Hepatocyte (in vitro differentiated cells): Measurements from ENCODE around the gene OR1J1. TPM values are rescaled to one million over a fixed set of nuclear protein-coding genes. Genes with fewer than 3 reads are reported as not detected.
A peak's percentile ranks its signal among the peaks of the same experiment; 100 is the strongest.

Experiments used
- DNase-seq: peaks from one replicate; pipeline ENCODE4 v3.0.0-alpha.2; 2016; ENCODE audit warnings: low spot score
- H2AFZ ChIP-seq: fragments of 200-600 bp; sonication (generic); 2 replicates; pipeline ENCODE4 v1.6.0; 2016; ENCODE audit warnings: antibody characterized with exemption, mild to moderate bottlenecking
- H3K27ac ChIP-seq: fragments of 200-600 bp; sonication (generic); 2 replicates; pipeline ENCODE4 v1.5.1; 2016; ENCODE audit warnings: mild to moderate bottlenecking
- H3K27me3 ChIP-seq: fragments of 200-600 bp; sonication (generic); 2 replicates; pipeline ENCODE4 v1.6.1; 2016
- H3K36me3 ChIP-seq: fragments of 200-600 bp; sonication (generic); replicated peaks from 2 replicates; pipeline ENCODE4 v1.5.1; 2016; ENCODE audit warnings: low read depth; ENCODE audit not compliant: insufficient read depth
- H3K4me1 ChIP-seq: fragments of 200-600 bp; sonication (generic); 2 replicates; pipeline ENCODE4 v1.5.1; 2016; ENCODE audit warnings: mild to moderate bottlenecking, moderate library complexity; ENCODE audit not compliant: insufficient read depth
- H3K4me2 ChIP-seq: fragments of 200-600 bp; sonication (generic); 2 replicates; pipeline ENCODE4 v1.6.0; 2016
- H3K4me3 ChIP-seq: fragments of 200-600 bp; sonication (generic); 2 replicates; pipeline ENCODE4 v1.5.1; 2016; ENCODE audit warnings: mild to moderate bottlenecking
- H3K79me2 ChIP-seq: fragments of 200-600 bp; sonication (generic); 2 replicates; pipeline ENCODE4 v1.6.0; 2017; ENCODE audit warnings: mild to moderate bottlenecking
- H3K9me2 ChIP-seq: fragments of 200-600 bp; sonication (generic); replicated peaks from 2 replicates; pipeline ENCODE4 v1.6.0; 2017; ENCODE audit warnings: mild to moderate bottlenecking; ENCODE audit not compliant: insufficient read depth
- H3K9me3 ChIP-seq: fragments of 200-600 bp; sonication (generic); 2 replicates; pipeline ENCODE4 v1.5.1; 2016; ENCODE audit warnings: low read depth, mild to moderate bottlenecking
- H4K20me1 ChIP-seq: fragments of 200-600 bp; sonication (generic); 2 replicates; pipeline ENCODE4 v1.6.0; 2016; ENCODE audit warnings: mild to moderate bottlenecking; ENCODE audit not compliant: insufficient read depth, poor library complexity, severe bottlenecking
- EZH2 ChIP-seq: fragments of 200-600 bp; sonication (generic); IDR thresholded peaks from 2 replicates; pipeline ENCODE4 v1.6.1; 2016; ENCODE audit warnings: antibody characterized with exemption, mild to moderate bottlenecking, borderline replicate concordance
- EZH2phosphoT487 ChIP-seq: fragments of 200-600 bp; sonication (generic); IDR thresholded peaks from one replicate; pipeline ENCODE4 v1.6.1; 2018; ENCODE audit warnings: antibody characterized with exemption, mild to moderate bottlenecking, low read depth, moderate library complexity; ENCODE audit not compliant: unreplicated experiment, severe bottlenecking
- WGBS: methylation state at CpG from one replicate; pipeline ENCODE4 v1.1.6; 2016; ENCODE audit warnings: low lambda C conversion rate; ENCODE audit errors: missing lambda C conversion rate; 5-methylcytosine and 5-hydroxymethylcytosine counted together
- polyA plus RNA-seq: library from polyadenylated mRNA; unstranded; fragments of >200 nt; fragmentation: Nextera tagmentation; extraction: Ambion mirVana; gene quantifications from 2 replicates; pipeline ENCODE4 v1.2.1, GENCODE V29; 2016
- total RNA-seq: library from RNA; depleted of rRNA; stranded (reverse); fragments of >200 nt; gene quantifications from 2 replicates; pipeline ENCODE4 v1.2.3, GENCODE V29; 2014
- TF ChIP-seq, protein P1 (sequence below): fragments of 200-600 bp; sonication (generic); IDR thresholded peaks from 2 replicates; pipeline ENCODE4 v1.5.1; 2016; ENCODE audit warnings: antibody characterized with exemption, mild to moderate bottlenecking; ENCODE audit not compliant: poor library complexity

OR1J1 gene
- total and polyA plus RNA-seq, 2 experiments from 2014 or later, result not detected

DNA sequence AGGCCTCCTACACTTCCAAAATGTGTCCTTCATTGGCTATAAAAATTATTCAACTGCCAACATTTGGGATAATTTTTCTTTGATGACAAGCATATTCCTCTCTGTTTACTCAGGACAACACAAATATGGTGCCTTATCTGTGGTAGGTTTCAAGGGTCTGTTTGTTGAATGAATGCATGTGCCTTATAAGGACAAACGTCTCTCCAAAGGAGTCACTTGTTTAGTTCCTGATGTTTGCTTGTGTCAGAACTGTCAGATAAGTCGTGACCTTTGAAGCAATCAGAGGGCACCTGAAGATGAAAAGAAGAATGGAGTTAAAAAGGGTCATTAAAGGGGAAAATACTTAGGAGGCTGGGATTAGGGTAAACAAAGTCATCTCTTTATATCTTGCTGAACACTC, 29.2 kb upstream of the OR1J1 start:
- H3K36me3 ChIP-seq, result no peaks in the 10 kb centered on the region
- WGBS, result 41% methylated on average over 2 of the region's 2 CpGs

DNA sequence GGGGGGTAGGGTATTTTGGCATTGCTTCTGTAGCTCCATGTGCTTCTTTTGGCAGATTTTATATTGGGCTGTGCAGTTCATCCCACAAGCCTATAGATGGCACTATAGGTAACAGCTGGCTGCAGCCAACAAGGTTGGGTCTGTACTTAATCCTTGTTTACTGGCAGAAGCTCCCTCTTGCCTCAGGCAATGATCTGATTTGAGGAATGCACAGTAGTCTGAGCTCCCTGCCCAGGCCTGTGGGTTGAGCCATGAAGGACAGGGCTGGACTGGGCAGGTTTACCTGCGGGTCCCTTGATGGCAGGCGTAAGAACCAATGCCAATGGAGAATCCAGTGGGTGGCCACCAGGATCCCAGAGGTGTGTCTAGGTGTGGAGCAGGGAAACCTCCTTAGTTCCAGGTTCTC, 21.2 kb upstream of the OR1J1 start:
- Histone ChIP-seq H3K4me1 (no peaks in the 10 kb centered on the region), H3K27ac (no peak overlapping the region), H3K36me3 (no peaks in the 10 kb centered on the region), H3K27me3 (no peaks in the 10 kb centered on the region), H3K9me3 (no peaks in the 10 kb centered on the region), H3K4me3 (no peak overlapping the region), H3K79me2 (no peaks in the 10 kb centered on the region), H3K9me2 (no peaks in the 10 kb centered on the region), H4K20me1 (no peaks in the 10 kb centered on the region), H3K4me2 (no peak overlapping the region), H2AFZ (no peak overlapping the region)
- peak; percentile 4 for DNase-seq
- WGBS, result 28% methylated on average over 2 of the region's 2 CpGs
- no peak for TF ChIP-seq EZH2phosphoT487
- TF ChIP-seq, protein P1, sequence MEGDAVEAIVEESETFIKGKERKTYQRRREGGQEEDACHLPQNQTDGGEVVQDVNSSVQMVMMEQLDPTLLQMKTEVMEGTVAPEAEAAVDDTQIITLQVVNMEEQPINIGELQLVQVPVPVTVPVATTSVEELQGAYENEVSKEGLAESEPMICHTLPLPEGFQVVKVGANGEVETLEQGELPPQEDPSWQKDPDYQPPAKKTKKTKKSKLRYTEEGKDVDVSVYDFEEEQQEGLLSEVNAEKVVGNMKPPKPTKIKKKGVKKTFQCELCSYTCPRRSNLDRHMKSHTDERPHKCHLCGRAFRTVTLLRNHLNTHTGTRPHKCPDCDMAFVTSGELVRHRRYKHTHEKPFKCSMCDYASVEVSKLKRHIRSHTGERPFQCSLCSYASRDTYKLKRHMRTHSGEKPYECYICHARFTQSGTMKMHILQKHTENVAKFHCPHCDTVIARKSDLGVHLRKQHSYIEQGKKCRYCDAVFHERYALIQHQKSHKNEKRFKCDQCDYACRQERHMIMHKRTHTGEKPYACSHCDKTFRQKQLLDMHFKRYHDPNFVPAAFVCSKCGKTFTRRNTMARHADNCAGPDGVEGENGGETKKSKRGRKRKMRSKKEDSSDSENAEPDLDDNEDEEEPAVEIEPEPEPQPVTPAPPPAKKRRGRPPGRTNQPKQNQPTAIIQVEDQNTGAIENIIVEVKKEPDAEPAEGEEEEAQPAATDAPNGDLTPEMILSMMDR, result peak; percentile 28

More for the DNA sequence above, 29.2 kb upstream of the OR1J1 start:
- H3K9me2 ChIP-seq, result no peaks in the 10 kb centered on the region
- no peaks in the 10 kb centered on the region for H3K79me2 ChIP-seq
- H2AFZ ChIP-seq, result no peak overlapping the region
- H3K27me3 ChIP-seq, result no peaks in the 10 kb centered on the region
- H4K20me1 ChIP-seq, result no peaks in the 10 kb centered on the region
- TF ChIP-seq EZH2 (no peak), EZH2phosphoT487 (no peak)
- TF ChIP-seq, protein P1, result no peak
- H3K4me3 ChIP-seq, result no peak overlapping the region
- no peak for DNase-seq
- H3K4me1 ChIP-seq, result no peaks in the 10 kb centered on the region
- no peaks in the 10 kb centered on the region for H3K9me3 ChIP-seq
- no peak overlapping the region for H3K27ac ChIP-seq
- no peak overlapping the region for H3K4me2 ChIP-seq

DNA sequence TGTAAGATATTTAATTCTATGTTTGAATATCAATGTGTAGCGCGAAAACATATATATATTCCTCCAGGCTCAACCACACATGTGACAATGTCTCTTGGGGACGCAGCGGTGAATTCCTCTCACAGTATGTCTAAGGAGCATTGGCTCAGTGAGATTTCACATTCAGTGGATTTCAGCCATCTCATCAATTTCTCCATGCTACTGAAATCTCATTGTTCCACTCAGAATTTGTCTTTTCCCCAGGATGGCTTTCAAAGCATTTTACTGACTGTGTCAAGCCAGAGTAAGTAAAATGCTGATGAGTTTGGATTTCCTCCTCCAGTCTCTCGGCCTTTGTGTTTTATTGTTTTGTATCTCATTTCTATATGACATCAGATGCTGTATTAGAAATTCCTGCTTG, 1.3 kb upstream of the OR1J1 start:
- Histone ChIP-seq H3K9me3 (no peaks in the 10 kb centered on the region), H3K27ac (no peak overlapping the region), H2AFZ (no peak overlapping the region), H3K79me2 (no peaks in the 10 kb centered on the region), H4K20me1 (no peaks in the 10 kb centered on the region), H3K36me3 (no peaks in the 10 kb centered on the region), H3K27me3 (no peaks in the 10 kb centered on the region), H3K4me3 (no peak overlapping the region), H3K4me1 (no peaks in the 10 kb centered on the region), H3K9me2 (no peaks in the 10 kb centered on the region), H3K4me2 (no peak overlapping the region)
- WGBS, result 88% methylated on average over 5 of the region's 5 CpGs
- no peak for DNase-seq
- TF ChIP-seq EZH2 (no peak), EZH2phosphoT487 (no peak)
- TF ChIP-seq, protein P1, result no peak

DNA sequence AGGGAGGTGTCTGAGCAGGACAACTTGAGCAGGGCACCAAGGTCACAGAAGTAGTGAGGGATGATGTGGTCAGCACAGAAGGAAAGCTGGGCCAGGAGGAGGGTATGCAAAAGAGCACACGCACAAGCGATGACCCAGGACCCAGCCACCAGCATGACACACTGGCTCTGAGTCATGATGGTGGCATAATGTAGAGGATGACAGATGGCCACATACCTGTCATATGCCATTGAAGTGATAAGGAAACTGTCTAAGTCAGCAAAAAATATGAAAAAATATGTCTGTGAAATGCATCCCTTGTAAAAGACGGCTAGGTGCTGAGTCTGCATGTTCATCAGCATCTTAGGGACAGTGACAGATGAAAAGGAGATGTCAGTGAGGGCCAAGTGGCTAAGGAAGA, 380 bp downstream of the OR1J1 start:
- H2AFZ ChIP-seq, result no peak overlapping the region
- no peaks in the 10 kb centered on the region for H3K36me3 ChIP-seq
- H3K9me3 ChIP-seq, result no peaks in the 10 kb centered on the region
- H3K9me2 ChIP-seq, result no peaks in the 10 kb centered on the region
- H4K20me1 ChIP-seq, result no peaks in the 10 kb centered on the region
- no peak overlapping the region for H3K4me3 ChIP-seq
- no peaks in the 10 kb centered on the region for H3K27me3 ChIP-seq
- no peaks in the 10 kb centered on the region for H3K79me2 ChIP-seq
- H3K27ac ChIP-seq, result no peak overlapping the region
- no peaks in the 10 kb centered on the region for H3K4me1 ChIP-seq
- 87% methylated on average over 3 of the region's 3 CpGs for WGBS
- DNase-seq, result no peak
- no peak for TF ChIP-seq EZH2
- TF ChIP-seq, protein P1, result no peak
- TF ChIP-seq EZH2phosphoT487, result no peak
- no peak overlapping the region for H3K4me2 ChIP-seq
